IPS-15b (cell line): Measurements from ENCODE around the gene MBTPS1.

Source experiments
- H3K27me3 ChIP-seq: one replicate; pipeline ENCODE4 v1.6.1; 2013; ENCODE audit warnings: low read length; ENCODE audit not compliant: control insufficient read depth, insufficient read depth
- H3K36me3 ChIP-seq: one replicate; pipeline ENCODE4 v1.6.1; 2013; ENCODE audit warnings: low read length; ENCODE audit not compliant: control insufficient read depth, insufficient read depth
- H3K4me1 ChIP-seq: one replicate; pipeline ENCODE4 v1.6.1; 2013; ENCODE audit warnings: mild to moderate bottlenecking, low read length; ENCODE audit not compliant: control insufficient read depth, insufficient read depth
- H3K4me3 ChIP-seq: one replicate; pipeline ENCODE4 v1.5.1; 2013; ENCODE audit warnings: low read depth, low read length
- H3K9ac ChIP-seq: one replicate; pipeline ENCODE4 v1.6.1; 2013; ENCODE audit warnings: low read depth, mild to moderate bottlenecking, low read length
- H3K9me3 ChIP-seq: one replicate; pipeline ENCODE4 v1.6.1; 2013; ENCODE audit warnings: mild to moderate bottlenecking, low read length; ENCODE audit not compliant: control insufficient read depth, insufficient read depth

Gene MBTPS1

DNA sequence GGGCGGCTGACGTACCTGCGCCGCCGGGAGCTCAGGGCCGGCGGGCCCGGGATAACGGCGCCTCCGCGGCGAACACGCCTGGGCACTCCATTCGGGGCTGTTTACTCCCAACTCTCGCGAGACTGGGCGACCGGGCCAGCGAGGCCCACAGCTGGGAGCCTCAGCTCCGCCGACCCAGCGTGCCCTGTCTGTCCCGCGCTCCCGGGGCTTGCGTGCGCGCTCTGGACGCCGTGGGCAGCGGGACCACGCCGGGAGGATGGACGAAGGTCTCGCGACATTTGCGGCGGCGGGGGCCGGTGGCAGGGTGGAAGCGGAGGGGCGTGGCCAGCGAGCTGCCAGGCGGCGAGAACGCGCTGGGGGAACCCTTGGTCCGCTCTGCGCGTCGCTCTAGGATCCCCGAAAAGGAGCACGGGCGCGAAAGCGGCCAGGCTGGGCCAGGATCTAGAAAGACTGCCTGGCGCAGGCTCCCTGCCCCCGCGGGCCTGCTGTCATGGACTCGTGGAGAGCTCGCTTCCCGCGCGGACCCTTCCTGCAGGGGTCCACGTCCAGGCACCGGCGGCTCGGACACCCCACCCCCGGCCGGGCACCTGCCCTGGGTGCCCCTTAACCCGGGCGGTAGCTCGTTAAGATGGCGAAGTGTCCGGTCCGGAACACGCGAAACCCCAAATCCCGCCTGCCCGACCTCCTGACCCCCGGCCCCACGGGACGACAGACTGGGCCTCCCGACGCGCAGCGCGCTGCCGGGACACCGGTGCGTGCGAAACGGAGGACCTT, at the start of gene MBTPS1:
MBTPS1 (minus strand) TSS at position 223 of the 774 bp plus-strand sequence. CDS start 15,159 bp downstream, outside the sequence.
- H3K36me3 ChIP-seq = peaks cover 3% of the 10 kb centered on the region
- H3K27me3 ChIP-seq = no peaks in the 10 kb centered on the region
- no peaks in the 10 kb centered on the region for H3K9me3 ChIP-seq
- no peaks in the 10 kb centered on the region for H3K4me1 ChIP-seq
- H3K4me3 ChIP-seq = peak within 1 kb of the TSS; percentile 61
- H3K9ac ChIP-seq = peak within 1 kb of the TSS; percentile 89

- Histone ChIP-seq H3K9me3 (no peaks in the 10 kb centered on the region), H3K9ac (no peak overlapping the region), H3K36me3 (no peaks in the 10 kb centered on the region), H3K27me3 (no peaks in the 10 kb centered on the region), H3K4me3 (no peak overlapping the region), H3K4me1 (peaks cover 2% of the 10 kb centered on the region)
Measured at GRCh38 chr16:84165746-84166145, 49.0 kb upstream of the MBTPS1 start.

DNA sequence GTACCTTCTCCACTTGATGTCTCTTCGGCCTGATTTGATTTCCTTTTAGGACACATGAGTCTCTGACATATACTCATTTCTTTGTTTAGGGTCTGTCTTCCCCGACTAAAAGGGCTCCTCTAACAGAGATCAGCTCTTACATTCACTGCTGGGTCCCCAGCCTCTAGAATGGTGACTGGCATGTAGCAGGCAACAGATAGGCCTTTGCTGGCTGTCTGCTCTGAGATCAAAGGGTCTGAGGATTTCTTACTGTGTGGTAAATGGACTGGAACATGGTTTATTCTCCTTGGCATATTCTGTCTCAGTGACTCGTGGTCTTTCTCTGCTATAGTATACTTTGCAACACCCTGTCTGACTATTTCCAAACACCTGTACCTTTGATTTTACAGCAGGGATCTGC, 45.1 kb upstream of the MBTPS1 start:
- Histone ChIP-seq H3K4me3 (no peak overlapping the region), H3K9me3 (no peaks in the 10 kb centered on the region), H3K27me3 (no peaks in the 10 kb centered on the region), H3K36me3 (no peaks in the 10 kb centered on the region), H3K4me1 (no peaks in the 10 kb centered on the region), H3K9ac (no peak overlapping the region)

DNA sequence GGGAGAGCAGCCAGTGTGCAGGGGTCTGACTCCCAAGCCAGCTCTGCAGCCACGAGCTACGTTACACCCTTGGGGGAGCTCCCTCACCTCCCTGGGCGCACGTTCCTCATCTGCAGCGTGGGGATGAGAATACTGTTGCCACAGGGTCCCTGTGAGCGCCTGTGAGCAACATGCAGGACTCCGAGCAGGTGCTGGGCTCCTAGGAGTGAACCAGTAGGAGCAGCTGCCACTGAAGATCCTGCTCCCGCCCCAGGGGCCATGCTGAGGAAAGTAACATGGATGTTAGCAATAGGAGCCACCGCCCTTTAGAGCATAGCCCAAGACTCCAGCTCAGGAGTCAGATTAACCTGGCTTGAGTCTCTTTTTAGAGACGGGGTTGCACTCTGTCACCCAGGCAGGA, 44.3 kb upstream of the MBTPS1 start:
- no peak overlapping the region for H3K4me3 ChIP-seq
- H3K36me3 ChIP-seq = no peaks in the 10 kb centered on the region
- no peaks in the 10 kb centered on the region for H3K9me3 ChIP-seq
- no peaks in the 10 kb centered on the region for H3K4me1 ChIP-seq
- H3K9ac ChIP-seq = no peak overlapping the region
- no peaks in the 10 kb centered on the region for H3K27me3 ChIP-seq

- no peaks in the 10 kb centered on the region for H3K27me3 ChIP-seq
- H3K4me3 ChIP-seq = no peak overlapping the region
- H3K4me1 ChIP-seq = no peaks in the 10 kb centered on the region
- no peak overlapping the region for H3K9ac ChIP-seq
- H3K36me3 ChIP-seq = no peaks in the 10 kb centered on the region
- H3K9me3 ChIP-seq = no peaks in the 10 kb centered on the region
Measured at GRCh38 chr16:84159800-84160199, 43.1 kb upstream of the MBTPS1 start.

GRCh38 chr16:84159007-84159406, 42.3 kb upstream of the MBTPS1 start:
- Histone ChIP-seq H3K36me3 (no peaks in the 10 kb centered on the region), H3K4me1 (no peaks in the 10 kb centered on the region), H3K9ac (no peak overlapping the region), H3K4me3 (no peak overlapping the region), H3K9me3 (no peaks in the 10 kb centered on the region), H3K27me3 (no peaks in the 10 kb centered on the region)

DNA sequence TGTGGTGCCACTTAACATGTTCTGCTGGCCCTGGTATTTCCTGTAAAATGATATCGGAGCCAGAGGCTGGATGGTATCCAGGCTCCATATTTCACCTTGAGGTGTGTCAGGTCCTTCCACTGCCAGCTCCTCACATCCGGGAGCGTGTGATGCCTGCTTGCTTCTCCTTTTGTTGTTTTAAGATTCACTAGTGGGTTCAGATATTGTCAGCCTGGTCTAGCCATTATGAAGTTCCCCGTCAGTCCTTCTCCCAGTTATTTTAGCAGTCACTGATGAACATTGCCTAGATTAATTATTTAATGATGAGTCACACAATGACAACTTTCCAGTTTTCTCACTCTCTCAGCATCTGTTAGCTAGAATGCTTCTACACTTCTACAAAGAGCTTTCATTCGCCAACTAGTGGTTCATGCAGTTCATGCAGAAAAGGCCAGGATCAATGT, 39.6 kb upstream of the MBTPS1 start:
- H3K9me3 ChIP-seq = no peaks in the 10 kb centered on the region
- no peaks in the 10 kb centered on the region for H3K36me3 ChIP-seq
- no peak overlapping the region for H3K9ac ChIP-seq
- no peak overlapping the region for H3K4me3 ChIP-seq
- H3K4me1 ChIP-seq = peaks cover 3% of the 10 kb centered on the region
- no peaks in the 10 kb centered on the region for H3K27me3 ChIP-seq

GRCh38 chr16:84155771-84156170, 39.0 kb upstream of the MBTPS1 start:
- no peaks in the 10 kb centered on the region for H3K36me3 ChIP-seq
- no peak overlapping the region for H3K4me3 ChIP-seq
- peaks cover 3% of the 10 kb centered on the region for H3K4me1 ChIP-seq
- H3K9ac ChIP-seq = no peak overlapping the region
- no peaks in the 10 kb centered on the region for H3K27me3 ChIP-seq
- no peaks in the 10 kb centered on the region for H3K9me3 ChIP-seq

- Histone ChIP-seq H3K4me3 (no peak overlapping the region), H3K9ac (no peak overlapping the region), H3K36me3 (no peaks in the 10 kb centered on the region), H3K9me3 (no peaks in the 10 kb centered on the region), H3K4me1 (peaks cover 3% of the 10 kb centered on the region), H3K27me3 (no peaks in the 10 kb centered on the region)
Measured at GRCh38 chr16:84155226-84155625, 38.5 kb upstream of the MBTPS1 start.

DNA sequence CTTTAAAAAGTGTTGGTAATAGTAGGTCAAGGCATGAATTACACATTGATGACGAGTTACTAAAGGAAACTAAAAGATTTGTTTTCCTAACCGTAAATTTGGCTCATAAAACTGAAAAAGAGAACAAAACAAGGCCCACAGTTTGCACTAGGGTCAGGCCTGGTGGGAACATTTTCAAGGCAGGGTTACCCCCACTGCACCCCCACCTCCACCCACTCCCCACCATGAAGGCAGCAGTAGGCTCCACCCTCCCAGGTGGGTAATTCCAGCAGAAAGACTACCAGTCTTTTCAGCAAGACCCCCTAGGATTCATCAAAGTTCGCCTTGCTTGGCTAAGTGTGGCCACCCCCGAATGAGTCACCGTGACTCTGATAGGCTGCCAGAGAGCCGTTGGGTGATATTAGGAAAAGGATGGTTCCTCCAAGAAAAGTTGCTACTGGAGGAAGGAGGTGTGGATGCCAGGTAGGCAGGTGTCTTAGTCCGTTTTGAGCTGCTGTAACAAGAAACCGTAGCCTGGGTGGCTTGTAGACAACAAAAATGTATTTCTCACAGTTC, 37.0 kb upstream of the MBTPS1 start:
- Histone ChIP-seq H3K4me1 (peaks cover 3% of the 10 kb centered on the region), H3K27me3 (no peaks in the 10 kb centered on the region), H3K36me3 (no peaks in the 10 kb centered on the region), H3K9ac (no peak overlapping the region), H3K9me3 (no peaks in the 10 kb centered on the region), H3K4me3 (no peak overlapping the region)

DNA sequence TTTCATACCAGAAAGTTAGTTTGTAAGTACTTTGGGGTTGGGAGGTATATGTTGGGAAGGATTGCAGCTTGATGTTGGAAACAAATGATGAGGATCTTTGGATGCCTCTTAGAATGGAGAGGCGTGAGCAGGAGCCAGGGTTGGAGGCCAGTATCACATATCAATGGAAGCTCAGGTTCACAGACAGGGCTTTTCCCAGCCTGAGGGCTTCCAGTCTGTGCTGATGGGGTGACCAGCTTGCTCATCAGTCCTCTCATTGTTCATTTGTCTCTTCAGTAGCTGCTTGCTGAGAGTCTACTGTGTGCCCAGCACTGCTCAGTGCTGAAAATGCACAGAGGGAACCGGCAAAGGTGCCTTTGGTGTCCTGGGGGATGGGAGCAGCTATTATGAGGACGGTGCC, 34.2 kb upstream of the MBTPS1 start:
- no peaks in the 10 kb centered on the region for H3K36me3 ChIP-seq
- H3K9me3 ChIP-seq = no peaks in the 10 kb centered on the region
- H3K27me3 ChIP-seq = peaks cover 4% of the 10 kb centered on the region
- H3K4me1 ChIP-seq = peaks cover 3% of the 10 kb centered on the region
- no peak overlapping the region for H3K9ac ChIP-seq
- H3K4me3 ChIP-seq = no peak overlapping the region
